ENCODE results near the gene MAPKAPK2. TPM values are rescaled to one million over a fixed set of nuclear protein-coding genes. Genes with fewer than 3 reads are reported as not detected.

MAPKAPK2 gene
- total and polyA plus RNA-seq, 2 experiments from 2014 or later = 12.8 to 39.4 TPM

DNA sequence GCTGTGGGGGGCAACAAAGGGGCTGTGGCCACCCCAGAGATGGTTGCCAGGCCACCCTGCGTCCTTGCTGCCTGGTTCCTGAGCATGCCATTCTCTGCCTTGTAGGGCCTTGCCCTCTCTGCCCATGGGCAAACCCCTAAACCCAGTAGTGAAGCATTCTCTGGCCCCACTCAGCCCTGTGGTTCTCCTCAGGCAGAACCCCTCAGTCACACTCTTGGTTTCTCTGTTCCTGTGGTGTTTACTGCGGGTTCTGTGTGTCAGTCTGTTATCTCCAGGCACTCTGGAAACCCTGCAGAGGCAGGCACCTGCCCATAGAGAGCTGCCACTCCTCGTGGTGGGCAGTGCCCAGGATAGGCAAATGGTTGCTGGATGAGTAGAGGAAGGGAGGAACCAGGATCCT is 44.8 kb downstream of the MAPKAPK2 start:
- TF ChIP-seq EZH2 (IDR thresholded peaks at IDR 0.05; ENCODE audit: borderline replicate concordance) (no peak), EZH2phosphoT487 (IDR thresholded peaks at IDR 0.05; ENCODE audit: low read depth, severe bottlenecking, unreplicated experiment) (no peak)
- TF ChIP-seq, protein P1, sequence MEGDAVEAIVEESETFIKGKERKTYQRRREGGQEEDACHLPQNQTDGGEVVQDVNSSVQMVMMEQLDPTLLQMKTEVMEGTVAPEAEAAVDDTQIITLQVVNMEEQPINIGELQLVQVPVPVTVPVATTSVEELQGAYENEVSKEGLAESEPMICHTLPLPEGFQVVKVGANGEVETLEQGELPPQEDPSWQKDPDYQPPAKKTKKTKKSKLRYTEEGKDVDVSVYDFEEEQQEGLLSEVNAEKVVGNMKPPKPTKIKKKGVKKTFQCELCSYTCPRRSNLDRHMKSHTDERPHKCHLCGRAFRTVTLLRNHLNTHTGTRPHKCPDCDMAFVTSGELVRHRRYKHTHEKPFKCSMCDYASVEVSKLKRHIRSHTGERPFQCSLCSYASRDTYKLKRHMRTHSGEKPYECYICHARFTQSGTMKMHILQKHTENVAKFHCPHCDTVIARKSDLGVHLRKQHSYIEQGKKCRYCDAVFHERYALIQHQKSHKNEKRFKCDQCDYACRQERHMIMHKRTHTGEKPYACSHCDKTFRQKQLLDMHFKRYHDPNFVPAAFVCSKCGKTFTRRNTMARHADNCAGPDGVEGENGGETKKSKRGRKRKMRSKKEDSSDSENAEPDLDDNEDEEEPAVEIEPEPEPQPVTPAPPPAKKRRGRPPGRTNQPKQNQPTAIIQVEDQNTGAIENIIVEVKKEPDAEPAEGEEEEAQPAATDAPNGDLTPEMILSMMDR (IDR thresholded peaks at IDR 0.05; ENCODE audit: poor library complexity) = no peak
- Histone ChIP-seq H3K27me3 (no peaks in the 10 kb centered on the region), H3K4me1 (ENCODE audit: insufficient read depth) (no peaks in the 10 kb centered on the region), H3K4me2 (no peak overlapping the region), H4K20me1 (ENCODE audit: insufficient read depth, poor library complexity, severe bottlenecking) (peaks cover 48% of the 10 kb centered on the region), H3K9me2 (replicated peaks; ENCODE audit: insufficient read depth) (no peaks in the 10 kb centered on the region), H2AFZ (no peak overlapping the region), H3K9me3 (ENCODE audit: low read depth) (no peaks in the 10 kb centered on the region), H3K79me2 (peaks cover 43% of the 10 kb centered on the region), H3K4me3 (no peak overlapping the region), H3K36me3 (replicated peaks; ENCODE audit: insufficient read depth, low read depth) (no peaks in the 10 kb centered on the region), H3K27ac (no peak overlapping the region)
- DNase-seq (ENCODE audit: low spot score) = no peak
- 84% methylated on average over 3 of the region's 3 CpGs for WGBS (ENCODE audit: low lambda C conversion rate, missing lambda C conversion rate)

DNA sequence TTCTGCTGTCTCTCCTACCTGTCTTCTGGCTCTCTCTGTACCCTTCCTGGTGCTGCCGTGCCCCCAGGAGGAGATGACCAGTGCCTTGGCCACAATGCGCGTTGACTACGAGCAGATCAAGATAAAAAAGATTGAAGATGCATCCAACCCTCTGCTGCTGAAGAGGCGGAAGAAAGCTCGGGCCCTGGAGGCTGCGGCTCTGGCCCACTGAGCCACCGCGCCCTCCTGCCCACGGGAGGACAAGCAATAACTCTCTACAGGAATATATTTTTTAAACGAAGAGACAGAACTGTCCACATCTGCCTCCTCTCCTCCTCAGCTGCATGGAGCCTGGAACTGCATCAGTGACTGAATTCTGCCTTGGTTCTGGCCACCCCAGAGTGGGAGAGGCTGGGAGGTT is 47.8 kb downstream of the MAPKAPK2 start:
- peaks cover 21% of the 10 kb centered on the region for H4K20me1 ChIP-seq (ENCODE audit: insufficient read depth, poor library complexity, severe bottlenecking)
- H3K36me3 ChIP-seq (replicated peaks; ENCODE audit: insufficient read depth, low read depth) = no peaks in the 10 kb centered on the region
- WGBS (ENCODE audit: low lambda C conversion rate, missing lambda C conversion rate) = 94% methylated on average over 11 of the region's 11 CpGs
- H3K4me1 ChIP-seq (ENCODE audit: insufficient read depth) = no peaks in the 10 kb centered on the region
- H3K9me2 ChIP-seq (replicated peaks; ENCODE audit: insufficient read depth) = no peaks in the 10 kb centered on the region
- H3K27ac ChIP-seq = no peak overlapping the region
- DNase-seq (ENCODE audit: low spot score) = no peak
- H3K4me3 ChIP-seq = no peak overlapping the region
- no peak overlapping the region for H3K4me2 ChIP-seq
- H2AFZ ChIP-seq = no peak overlapping the region
- H3K9me3 ChIP-seq (ENCODE audit: low read depth) = no peaks in the 10 kb centered on the region
- TF ChIP-seq EZH2phosphoT487 (IDR thresholded peaks at IDR 0.05; ENCODE audit: low read depth, severe bottlenecking, unreplicated experiment) = no peak
- TF ChIP-seq, protein P1 (IDR thresholded peaks at IDR 0.05; ENCODE audit: poor library complexity) = no peak
- TF ChIP-seq EZH2 (IDR thresholded peaks at IDR 0.05; ENCODE audit: borderline replicate concordance) = no peak
- H3K27me3 ChIP-seq = no peaks in the 10 kb centered on the region
- peaks cover 15% of the 10 kb centered on the region for H3K79me2 ChIP-seq

DNA sequence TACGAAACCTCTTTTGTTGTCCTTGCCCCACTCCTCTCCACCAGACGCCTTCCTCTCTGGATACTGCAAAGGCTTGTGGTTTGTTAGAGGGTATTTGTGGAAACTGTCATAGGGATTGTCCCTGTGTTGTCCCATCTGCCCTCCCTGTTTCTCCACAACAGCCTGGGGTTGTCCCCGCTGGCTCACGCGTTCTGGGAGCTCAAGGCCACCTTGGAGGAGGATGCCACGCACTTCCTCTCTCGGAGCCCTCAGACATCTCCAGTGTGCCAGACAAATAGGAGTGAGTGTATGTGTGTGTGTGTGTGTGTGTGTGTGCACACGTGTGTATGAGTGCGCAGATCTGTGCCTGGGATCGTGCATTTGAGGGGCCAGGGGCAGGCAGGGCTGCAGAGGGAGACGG is 48.3 kb downstream of the MAPKAPK2 start:
- no peaks in the 10 kb centered on the region for H3K9me2 ChIP-seq (replicated peaks; ENCODE audit: insufficient read depth)
- H3K79me2 ChIP-seq = peaks cover 10% of the 10 kb centered on the region
- no peaks in the 10 kb centered on the region for H3K27me3 ChIP-seq
- no peak for DNase-seq (ENCODE audit: low spot score)
- H4K20me1 ChIP-seq (ENCODE audit: insufficient read depth, poor library complexity, severe bottlenecking) = peaks cover 17% of the 10 kb centered on the region
- no peak overlapping the region for H3K4me2 ChIP-seq
- WGBS (ENCODE audit: low lambda C conversion rate, missing lambda C conversion rate) = 98% methylated on average over 11 of the region's 11 CpGs
- no peaks in the 10 kb centered on the region for H3K4me1 ChIP-seq (ENCODE audit: insufficient read depth)
- TF ChIP-seq EZH2 (IDR thresholded peaks at IDR 0.05; ENCODE audit: borderline replicate concordance) (no peak), EZH2phosphoT487 (IDR thresholded peaks at IDR 0.05; ENCODE audit: low read depth, severe bottlenecking, unreplicated experiment) (no peak)
- TF ChIP-seq, protein P1 (IDR thresholded peaks at IDR 0.05; ENCODE audit: poor library complexity) = no peak
- H2AFZ ChIP-seq = no peak overlapping the region
- no peaks in the 10 kb centered on the region for H3K36me3 ChIP-seq (replicated peaks; ENCODE audit: insufficient read depth, low read depth)
- H3K9me3 ChIP-seq (ENCODE audit: low read depth) = no peaks in the 10 kb centered on the region
- H3K4me3 ChIP-seq = no peak overlapping the region
- no peak overlapping the region for H3K27ac ChIP-seq

Data from hepatocyte (in vitro differentiated cells).